B cell (primary cell): Measurements from ENCODE around the gene POLH. TPM values are rescaled to one million over a fixed set of nuclear protein-coding genes. Genes with fewer than 3 reads are reported as not detected.

ENCODE experiments used
- ATAC-seq: fragments of 200-7000 bp; cut with Tn5 transposase; one replicate; pipeline ENCODE4 v1.10.0; 2021; ENCODE audit warnings: low read depth, mild to moderate bottlenecking, moderate number of reproducible peaks, moderate library complexity
- CTCF ChIA-PET: fragments of 350-600 bp; sonication (Branson Sonifier 250); formaldehyde crosslinking; loops from one replicate; lab custom pipeline; 2021; ENCODE audit warnings: antibody characterized with exemption, inconsistent platforms; lab: Charles Lee
- POLR2A ChIA-PET: fragments of 350-600 bp; sonication (Branson Sonifier 250); formaldehyde crosslinking; loops from one replicate; lab custom pipeline; 2021; ENCODE audit warnings: antibody characterized with exemption; lab: Charles Lee
- DNase-seq: peaks from one replicate; pipeline ENCODE4 v3.0.0; 2013
- H2AFZ ChIP-seq: 2 replicates; pipeline ENCODE4 v1.6.1; 2012; ENCODE audit warnings: mild to moderate bottlenecking, low read depth, low read length; ENCODE audit not compliant: insufficient read depth, poor library complexity, severe bottlenecking
- H3K27ac ChIP-seq, 2 donors: 1 replicate in 1 of 2; 2 replicates in 1 of 2; pipeline ENCODE4 v1.5.1; 2012 to 2013; ENCODE audit warnings: low read length in 2 of 2, mild to moderate bottlenecking in 2 of 2, moderate library complexity in 1 of 2
- H3K27me3 ChIP-seq, 4 experiments: fragments of 200-600 bp in 1 of 4; sonication (generic) in 1 of 4; replicated peaks in 1 of 4; 1 replicate in 2 of 4; 2 replicates in 2 of 4; pipeline versions ENCODE4 v1.6.1 to v1.7.0; 2013 to 2016; ENCODE audit warnings: low read length in 3 of 4, mild to moderate bottlenecking in 2 of 4, mixed read lengths in 1 of 4, moderate library complexity in 1 of 4; ENCODE audit not compliant: insufficient read depth in 4 of 4, control insufficient read depth in 3 of 4; ENCODE audit errors: control extremely low read depth in 1 of 4
- H3K36me3 ChIP-seq, 2 experiments: replicated peaks in 1 of 2; 1 replicate in 1 of 2; 2 replicates in 1 of 2; pipeline versions ENCODE4 v1.6.1 to v1.7.1; 2013; ENCODE audit warnings: low read length in 1 of 2; ENCODE audit not compliant: insufficient read depth in 2 of 2, control insufficient read depth in 1 of 2; ENCODE audit errors: control extremely low read depth in 1 of 2, extremely low read depth in 1 of 2
- H3K4me1 ChIP-seq, 2 donors: fragments of 200-600 bp in 1 of 2; sonication (generic) in 1 of 2; 1 replicate in 1 of 2; 2 replicates in 1 of 2; pipeline versions ENCODE4 v1.5.1 to v1.6.1; 2013 to 2017; ENCODE audit warnings: low read length in 2 of 2; ENCODE audit not compliant: control insufficient read depth in 2 of 2, insufficient read depth in 2 of 2
- H3K4me2 ChIP-seq: replicated peaks from 2 replicates; pipeline ENCODE3; 2012; ENCODE audit warnings: mild to moderate bottlenecking, low read depth, low read length; ENCODE audit not compliant: poor library complexity, severe bottlenecking
- H3K4me3 ChIP-seq, 5 experiments: fragments of 200-600 bp in 1 of 5; sonication (generic) in 1 of 5; 1 replicate in 3 of 5; 2 replicates in 2 of 5; pipeline versions ENCODE4 v1.5.1 to v1.7.0; 2011 to 2016; ENCODE audit warnings: low read length in 4 of 5, mild to moderate bottlenecking in 4 of 5, low read depth in 2 of 5, control low read depth in 1 of 5, moderate library complexity in 1 of 5; ENCODE audit not compliant: insufficient read depth in 1 of 5; ENCODE audit errors: control extremely low read depth in 1 of 5, extremely low read depth in 1 of 5
- H3K79me2 ChIP-seq: fragments of 200-600 bp; sonication (generic); one replicate; pipeline ENCODE4 v1.6.0; 2016; ENCODE audit warnings: low read length; ENCODE audit not compliant: control insufficient read depth, insufficient read depth
- H3K9ac ChIP-seq: fragments of 200-600 bp; sonication (generic); 2 replicates; pipeline ENCODE4 v1.6.1; 2017; ENCODE audit warnings: mild to moderate bottlenecking, low read length, moderate library complexity
- H3K9me3 ChIP-seq, 3 donors: one replicate each; pipeline versions ENCODE4 v1.6.1 to v1.7.1; 2013; ENCODE audit warnings: low read length in 2 of 3; ENCODE audit not compliant: control insufficient read depth in 2 of 3, insufficient read depth in 1 of 3; ENCODE audit errors: control extremely low read depth in 1 of 3
- H4K20me1 ChIP-seq: 2 replicates; pipeline ENCODE4 v1.6.0; 2012; ENCODE audit warnings: mild to moderate bottlenecking, low read length; ENCODE audit not compliant: insufficient read depth, control insufficient read depth, poor library complexity, severe bottlenecking
- H3K27ac Mint-ChIP-seq: one replicate; pipeline ENCODE4 v1.8.0; 2021; ENCODE audit warnings: mixed read lengths
- H3K27me3 Mint-ChIP-seq: one replicate; pipeline ENCODE4 v1.8.0; 2021; ENCODE audit warnings: mixed read lengths
- H3K4me1 Mint-ChIP-seq: one replicate; pipeline ENCODE4 v1.8.0; 2021; ENCODE audit warnings: mixed read lengths
- H3K4me3 Mint-ChIP-seq: one replicate; pipeline ENCODE4 v1.8.0; 2021; ENCODE audit warnings: mixed read lengths
- H3K9me3 Mint-ChIP-seq: one replicate; pipeline ENCODE4 v1.8.0; 2022; ENCODE audit warnings: mixed read lengths; ENCODE audit not compliant: insufficient read depth
- EZH2 ChIP-seq: IDR thresholded peaks from 2 replicates; pipeline ENCODE4 v1.6.1; 2012; ENCODE audit warnings: borderline replicate concordance, low read depth, mild to moderate bottlenecking, moderate library complexity, low read length; ENCODE audit not compliant: insufficient read depth, poor library complexity, severe bottlenecking
- WGBS: methylation state at CpG from one replicate; pipeline ENCODE4 v1.1.5; 2013; ENCODE audit warnings: missing lambda C conversion rate; ENCODE audit not compliant: insufficient coverage; 5-methylcytosine and 5-hydroxymethylcytosine counted together
- intact Hi-C: fragments of 100-400 bp; cut with micrococcal nuclease; formaldehyde crosslinking; loops from one replicate; pipeline ENCODE4 v1.10.0; 2022
- polyA plus RNA-seq: library from polyadenylated mRNA; depleted of rRNA; stranded (reverse); fragments of >200 nt; gene quantifications from 2 replicates; pipeline ENCODE4 v1.2.3, GENCODE V29; 2012
- total RNA-seq, 2 donors: library from RNA; stranded (reverse); fragments of 120-200 nt in 1 of 2; gene quantifications; 1 replicate in 1 of 2; 2 replicates in 1 of 2; pipeline versions ENCODE4 v1.2.3 to v1.2.4, GENCODE V29; 2013 to 2022
- TF ChIP-seq, protein P1 (sequence below): fragments of 200-600 bp; IDR thresholded peaks from one replicate; pipeline ENCODE4 v1.8.0; 2022; ENCODE audit warnings: antibody characterized with exemption, mild to moderate bottlenecking

POLH gene
- total and polyA plus RNA-seq, 2 donors (not counting 1 experiment from before 2014, with no cell fraction given): 14.7 to 24.8 TPM

DNA sequence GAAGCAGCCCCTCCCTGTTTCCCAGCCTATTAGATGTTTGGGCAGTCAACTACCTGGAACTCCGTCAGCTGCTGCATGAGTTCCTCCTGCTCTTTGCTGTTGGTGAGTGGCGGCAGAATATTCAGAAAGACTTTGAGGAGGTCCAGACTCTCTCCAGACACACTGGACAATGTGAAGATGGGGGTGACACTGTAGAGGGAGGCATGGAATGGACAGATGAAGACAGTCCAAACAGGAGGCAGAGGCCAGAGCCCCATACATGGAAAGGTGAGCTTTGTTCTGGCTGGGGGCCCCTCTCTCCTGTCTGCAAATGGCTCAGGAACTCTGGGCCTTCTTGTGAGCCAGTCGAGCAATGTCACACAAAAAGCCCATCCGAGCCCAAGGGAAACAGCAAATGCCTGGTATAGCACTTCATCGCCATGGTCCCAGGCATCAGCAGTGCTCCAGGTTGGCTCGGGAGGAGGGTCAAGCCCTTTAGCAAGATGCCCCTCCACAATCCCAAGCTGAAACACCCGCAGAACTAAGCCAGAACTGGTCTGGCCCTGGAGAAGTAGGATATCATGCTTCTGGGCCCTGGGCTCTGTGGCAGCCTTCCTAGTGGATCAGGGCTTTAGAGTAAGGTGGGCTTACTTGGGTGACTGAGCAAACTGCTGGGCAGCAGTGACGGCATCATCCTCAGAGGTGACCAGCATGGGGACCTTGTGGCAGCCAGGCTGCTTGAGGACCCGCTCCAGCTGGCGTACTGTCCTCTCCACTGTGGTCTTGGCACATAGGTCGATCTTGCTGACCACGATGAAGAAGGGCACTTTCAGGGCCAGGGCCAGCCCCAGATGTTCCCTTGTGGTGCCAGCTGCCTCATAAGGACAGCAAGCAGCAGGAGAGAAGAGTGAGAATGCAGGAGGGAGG is 48.1 kb downstream of the POLH start:
- DNase-seq: no peak
- H2AFZ ChIP-seq: no peak overlapping the region
- Mint-ChIP-seq H3K27me3 (no peaks in the 10 kb centered on the region), H3K27ac (no peak overlapping the region), H3K4me3 (no peak overlapping the region), H3K4me1 (peaks cover 25% of the 10 kb centered on the region), H3K9me3 (no peaks in the 10 kb centered on the region)
- peaks cover 0 to 3% (median 0%) of the 10 kb centered on the region in 3 donors for H3K9me3 ChIP-seq
- H4K20me1 ChIP-seq: peaks cover 3% of the 10 kb centered on the region
- H3K27me3 ChIP-seq: no peaks in the 10 kb centered on the region
- peaks cover 0 to 65% of the 10 kb centered on the region in 2 experiments for H3K36me3 ChIP-seq
- ChIA-PET POLR2A (no interaction called here), CTCF (interaction anchor here (1.2 kb wide), 1 partner anchor 16 kb away, joined by 4 read pairs; no protein-coding TSS in a partner anchor)
- peaks cover 25% of the 10 kb centered on the region for H3K79me2 ChIP-seq
- 97% methylated on average over 10 of the region's 12 CpGs for WGBS
- H3K4me3 ChIP-seq: no peak overlapping the region
- TF ChIP-seq EZH2: no peak
- TF ChIP-seq, protein P1, sequence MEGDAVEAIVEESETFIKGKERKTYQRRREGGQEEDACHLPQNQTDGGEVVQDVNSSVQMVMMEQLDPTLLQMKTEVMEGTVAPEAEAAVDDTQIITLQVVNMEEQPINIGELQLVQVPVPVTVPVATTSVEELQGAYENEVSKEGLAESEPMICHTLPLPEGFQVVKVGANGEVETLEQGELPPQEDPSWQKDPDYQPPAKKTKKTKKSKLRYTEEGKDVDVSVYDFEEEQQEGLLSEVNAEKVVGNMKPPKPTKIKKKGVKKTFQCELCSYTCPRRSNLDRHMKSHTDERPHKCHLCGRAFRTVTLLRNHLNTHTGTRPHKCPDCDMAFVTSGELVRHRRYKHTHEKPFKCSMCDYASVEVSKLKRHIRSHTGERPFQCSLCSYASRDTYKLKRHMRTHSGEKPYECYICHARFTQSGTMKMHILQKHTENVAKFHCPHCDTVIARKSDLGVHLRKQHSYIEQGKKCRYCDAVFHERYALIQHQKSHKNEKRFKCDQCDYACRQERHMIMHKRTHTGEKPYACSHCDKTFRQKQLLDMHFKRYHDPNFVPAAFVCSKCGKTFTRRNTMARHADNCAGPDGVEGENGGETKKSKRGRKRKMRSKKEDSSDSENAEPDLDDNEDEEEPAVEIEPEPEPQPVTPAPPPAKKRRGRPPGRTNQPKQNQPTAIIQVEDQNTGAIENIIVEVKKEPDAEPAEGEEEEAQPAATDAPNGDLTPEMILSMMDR: no peak
- H3K4me2 ChIP-seq: no peak overlapping the region
- H3K27ac ChIP-seq: no peak overlapping the region
- no peak for ATAC-seq
- no peak overlapping the region for H3K9ac ChIP-seq
- peaks cover 18 to 23% of the 10 kb centered on the region in 2 donors for H3K4me1 ChIP-seq
- intact Hi-C loops: loop anchor here (10.0 kb wide), 1 partner anchor 399 kb away; the partner anchor contains the start of gene DNPH1
